ENCODE measurements around the gene CD74.
"Not testable (repeated sequence)": the region's sequence is repeated elsewhere in the genome, so short reads cannot be mapped to it uniquely, and the experiment has no call there.

Gene CD74

DNA sequence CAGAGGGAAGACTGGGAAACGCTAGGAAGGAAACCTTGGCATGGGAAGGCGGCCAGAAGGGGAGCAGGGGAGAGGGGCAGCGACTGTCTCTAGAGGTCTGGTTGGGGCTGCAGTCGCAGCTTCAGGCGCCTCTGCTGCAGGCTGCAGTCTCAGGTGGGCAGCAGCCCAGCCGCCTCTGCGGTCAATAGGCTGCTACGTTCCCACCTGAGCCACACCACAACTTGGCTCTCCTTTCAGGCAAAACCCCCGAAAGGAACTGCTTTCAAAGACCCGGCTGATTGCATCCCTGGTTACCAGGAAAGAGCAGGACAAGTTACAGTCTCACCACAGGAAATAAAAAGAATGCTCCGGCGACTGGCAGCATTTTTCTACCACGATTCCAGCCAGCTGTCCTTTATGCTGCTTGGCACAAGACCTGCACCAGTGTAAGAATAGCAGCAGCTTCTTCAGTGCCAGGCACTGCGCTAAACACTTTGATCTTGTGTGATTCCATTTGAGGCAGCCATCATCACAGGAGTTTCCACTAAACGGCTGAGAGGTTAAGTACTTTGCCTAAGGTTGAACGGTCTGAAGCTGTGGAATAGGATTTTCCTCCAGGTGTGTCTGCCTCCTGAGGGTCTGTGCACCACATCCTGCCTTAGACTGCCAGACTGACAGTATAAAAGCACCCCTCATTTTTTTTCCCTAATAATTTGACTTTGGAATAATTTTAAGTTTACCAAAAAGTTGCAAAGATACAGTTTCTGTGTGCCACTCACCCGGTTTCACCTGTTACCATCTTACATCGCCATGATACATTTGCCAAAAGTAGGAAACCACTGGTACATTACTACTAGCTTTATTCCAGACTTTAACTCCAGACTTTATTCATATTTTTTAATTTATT, 29.3 kb upstream of the CD74 start:
- no peak for DNase-seq

DNA sequence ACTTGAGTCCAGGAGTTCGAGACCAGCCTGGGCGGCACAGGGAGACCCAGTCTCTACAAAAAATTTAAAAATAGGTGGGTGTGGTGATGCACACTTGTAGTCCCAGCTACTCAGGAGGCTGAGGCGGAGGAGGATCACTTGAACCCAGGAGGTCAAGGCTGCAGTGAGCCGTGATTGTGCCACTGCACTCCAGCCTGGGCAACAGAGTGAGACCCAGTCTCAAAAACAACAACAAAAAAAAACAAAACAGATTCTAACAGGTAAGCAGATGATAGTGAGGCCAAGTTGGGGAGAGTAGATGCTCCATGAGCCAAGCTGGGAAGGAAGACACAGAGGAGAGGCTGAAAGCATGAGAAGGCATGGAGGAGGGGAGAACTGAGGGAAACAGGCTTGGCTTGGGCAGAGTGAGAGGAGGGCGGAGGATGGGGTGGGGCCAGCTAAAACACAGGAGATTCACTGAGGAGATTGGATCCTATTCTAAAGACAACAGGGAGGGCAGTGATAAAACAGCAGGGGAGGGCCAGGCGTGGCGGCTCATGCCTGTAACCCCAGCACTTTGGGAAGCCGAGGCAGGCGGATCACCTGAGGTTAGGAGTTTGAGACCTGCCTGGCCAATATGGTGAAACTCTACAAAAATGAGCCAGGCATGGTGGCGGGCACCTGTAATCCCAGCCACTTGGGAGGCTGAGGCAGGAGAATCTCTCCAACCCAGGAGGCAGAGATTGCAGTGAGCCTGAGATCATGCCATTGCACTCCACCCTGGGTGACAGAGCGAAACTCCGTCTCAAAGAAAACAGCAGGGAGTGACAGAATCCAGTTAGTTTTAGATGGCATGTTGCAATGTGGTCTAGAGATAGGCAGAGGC, 28.5 kb upstream of the CD74 start:
- no peak for DNase-seq

DNA sequence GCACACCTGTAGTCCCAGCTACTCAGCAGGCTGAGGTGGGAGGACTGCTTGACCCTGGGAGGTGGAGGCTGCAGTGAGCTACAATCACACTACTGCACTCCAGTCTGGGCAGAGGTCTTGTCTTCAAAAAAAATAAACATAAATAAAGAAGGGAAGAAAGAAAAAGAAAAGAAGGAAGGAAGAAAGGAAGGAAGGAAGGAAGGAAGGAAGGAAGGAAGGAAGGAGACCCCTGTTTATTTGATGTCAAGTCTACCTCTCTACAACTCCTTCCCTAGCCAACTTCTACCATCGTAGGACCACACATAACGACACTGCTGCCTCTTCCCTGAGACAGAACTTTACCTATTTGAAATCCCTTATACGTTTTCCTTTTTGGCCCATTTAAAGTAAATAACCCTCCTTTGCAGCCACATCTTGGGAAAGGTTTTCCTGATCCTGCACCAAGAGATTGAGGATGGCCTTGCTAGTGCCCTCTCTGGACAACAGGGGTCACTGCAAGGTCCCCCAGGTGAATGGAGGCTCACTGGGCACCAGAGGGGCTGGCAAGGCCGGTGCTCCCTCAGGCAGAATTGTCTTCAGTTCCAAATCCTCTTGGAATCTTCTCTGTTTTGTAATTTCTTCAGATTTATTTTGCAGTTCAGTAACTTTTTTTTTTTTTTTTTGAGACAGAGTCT, 26.3 kb upstream of the CD74 start:
- no peak for DNase-seq

DNA sequence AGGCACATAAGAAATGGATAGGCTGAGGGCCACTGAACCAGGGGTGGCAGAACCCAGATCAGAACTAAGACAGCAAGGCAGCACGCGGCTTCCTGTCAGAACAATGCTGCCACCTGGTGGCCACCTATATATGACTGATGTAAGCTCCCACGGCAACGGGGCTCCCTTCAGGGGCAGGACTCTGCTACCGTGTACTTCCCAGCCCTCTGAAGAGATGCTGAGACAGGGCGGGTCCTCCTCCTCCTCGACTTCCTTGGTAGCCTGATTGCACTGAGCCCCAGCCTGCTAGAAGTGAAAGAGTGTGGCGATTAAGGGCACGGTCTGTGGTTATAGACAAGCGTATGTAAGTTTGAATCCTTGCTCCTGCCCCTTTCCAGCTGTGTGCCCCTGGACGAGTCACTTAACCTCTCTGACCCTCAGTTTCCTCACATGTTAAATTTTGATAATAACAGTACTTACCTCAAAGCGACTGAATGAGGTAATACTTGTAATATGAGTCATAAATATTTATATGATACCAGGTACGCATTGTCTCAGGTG, 23.5 kb upstream of the CD74 start:
- peak; percentile 91 to 93 for DNase-seq

DNA sequence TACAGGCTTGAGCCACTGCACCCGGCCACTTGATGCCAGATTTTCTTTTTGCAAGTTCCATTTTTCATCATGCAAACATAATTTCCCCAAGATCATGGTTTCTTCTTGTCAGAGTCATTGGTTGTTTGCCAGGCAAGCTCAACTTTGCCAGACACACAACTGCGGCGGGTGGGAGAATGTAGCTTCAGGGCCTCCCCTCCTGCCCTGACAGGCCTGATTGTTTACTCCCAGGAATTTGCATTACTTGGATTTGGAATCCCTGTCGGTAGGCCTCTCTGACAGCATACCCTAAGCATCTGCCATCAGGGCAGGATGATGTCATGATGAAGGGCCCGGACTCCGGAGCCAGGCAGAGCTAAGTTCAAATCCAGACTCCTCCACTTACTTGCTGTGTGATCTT, 21.8 kb upstream of the CD74 start:
- no peak for DNase-seq

DNA sequence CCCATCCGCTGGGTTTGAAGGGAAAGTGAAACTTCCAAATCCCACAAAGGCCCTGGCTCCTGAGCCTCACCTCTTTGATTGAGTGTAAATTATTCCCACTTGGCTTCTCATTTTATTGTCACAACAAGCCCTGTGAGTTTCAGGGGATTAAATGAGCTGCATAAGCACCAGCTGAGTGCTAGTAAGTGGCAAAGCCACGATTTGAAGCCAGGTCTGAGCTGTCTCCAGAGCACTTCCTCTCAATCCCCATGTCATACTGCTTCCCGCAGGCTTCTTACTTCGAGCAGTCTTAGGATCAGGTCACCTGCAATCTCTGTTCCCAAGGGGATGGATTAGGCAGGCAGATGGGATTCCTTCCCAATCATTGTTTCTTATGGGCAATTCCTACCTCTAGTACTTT, 18.9 kb upstream of the CD74 start:
- DNase-seq, result no peak

DNA sequence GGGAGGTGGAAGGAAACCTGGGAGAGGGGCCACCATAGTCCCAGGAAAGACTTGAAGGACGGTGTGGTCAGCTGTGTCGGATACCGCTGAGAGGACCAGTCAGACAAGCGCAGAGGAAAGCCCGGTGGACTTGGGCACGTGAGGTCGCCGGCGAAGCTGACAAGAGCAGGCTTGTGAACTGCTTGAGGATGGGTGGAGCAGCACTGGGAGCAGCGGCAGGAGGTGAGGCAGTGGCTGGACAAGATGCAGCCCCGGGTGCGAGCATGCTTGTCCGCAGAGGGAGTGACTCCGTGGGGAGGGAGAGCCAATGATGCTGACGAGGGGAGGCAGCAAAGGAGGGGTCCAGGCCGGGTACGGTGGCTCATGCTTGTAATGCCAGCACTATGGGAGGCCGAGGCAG, 18.3 kb upstream of the CD74 start:
- DNase-seq, result no peak

DNA sequence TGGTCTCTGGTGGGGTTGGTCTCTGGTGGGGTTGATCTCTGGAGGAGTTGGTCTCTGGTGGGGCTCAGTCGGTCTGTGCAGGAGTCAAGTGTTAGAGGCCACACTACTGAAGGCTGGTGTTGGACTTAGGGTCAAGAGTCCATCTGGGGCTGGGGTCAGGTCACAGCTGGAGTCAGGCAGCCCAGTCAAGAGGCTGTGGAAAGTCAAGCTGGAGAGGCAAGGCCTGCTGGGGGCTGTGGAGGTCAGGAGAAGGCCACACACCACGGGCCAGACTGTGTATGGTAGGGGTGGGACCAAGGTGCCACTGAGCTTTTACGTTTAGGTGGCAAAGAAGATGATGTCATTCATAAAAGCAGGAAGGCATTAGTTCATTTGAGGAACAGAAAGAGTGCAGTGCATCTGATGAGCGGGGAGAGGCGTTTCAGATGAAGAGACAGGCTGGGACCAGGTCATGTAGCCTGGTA, 16.7 kb upstream of the CD74 start:
- DNase-seq, result no peak

DNA sequence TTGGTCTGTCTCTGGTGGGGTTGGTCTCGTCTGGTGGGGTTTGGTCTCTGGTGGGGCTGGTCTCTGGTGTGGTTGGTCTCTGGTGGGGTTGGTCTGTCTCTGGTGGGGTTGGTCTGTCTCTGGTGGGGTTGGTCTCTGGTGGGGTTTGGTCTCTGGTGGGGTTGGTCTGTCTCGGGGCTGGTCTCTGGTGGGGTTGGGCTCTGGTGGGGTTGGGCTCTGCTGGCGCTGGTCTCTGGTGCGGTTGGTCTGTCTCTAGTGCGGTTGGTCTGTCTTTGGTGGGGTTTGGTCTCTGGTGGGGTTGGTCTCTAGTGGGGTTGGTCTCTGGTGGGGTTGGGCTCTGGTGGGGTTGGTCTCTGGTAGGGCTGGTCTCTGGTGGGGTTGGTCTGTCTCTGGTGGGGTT, 16.3 kb upstream of the CD74 start:
- DNase-seq, result no peak

DNA sequence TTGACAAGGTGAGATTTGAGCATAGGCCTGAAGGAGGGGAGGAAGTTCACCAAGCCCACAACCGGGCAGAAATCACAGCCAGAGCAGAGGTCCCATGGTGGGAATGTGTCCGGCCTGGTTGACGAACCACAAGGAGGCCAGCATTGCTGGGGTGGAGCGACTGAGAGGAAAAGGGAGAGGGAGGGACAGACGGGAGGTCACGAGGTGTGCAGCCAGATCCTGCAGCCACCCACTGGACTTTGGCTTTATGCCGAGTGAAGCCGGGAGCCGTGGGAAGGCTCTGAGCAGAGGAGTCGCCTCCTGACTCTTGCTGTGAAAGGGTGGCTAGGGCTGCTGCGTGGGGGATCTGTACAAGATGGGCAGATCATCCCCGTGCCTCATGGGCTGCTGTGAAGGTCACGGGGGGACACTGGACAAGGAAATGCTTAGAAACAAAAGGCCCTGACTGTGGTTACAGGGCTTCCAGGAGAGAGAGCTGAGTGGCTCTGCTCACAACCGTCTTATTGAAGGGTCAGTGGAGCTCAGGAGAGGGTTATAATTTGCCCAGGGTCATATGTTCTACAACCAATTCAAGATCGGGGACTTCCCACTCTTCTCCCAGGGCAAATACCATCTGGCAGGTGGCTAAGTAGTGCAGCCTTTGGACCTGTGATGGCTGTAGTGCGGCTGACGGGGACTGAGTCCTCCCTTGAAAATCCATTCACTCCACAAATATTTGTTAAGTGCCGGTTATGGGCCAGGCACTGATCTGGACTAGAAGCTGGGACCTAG, 15.6 kb upstream of the CD74 start:
- DNase-seq, result no peak

DNA sequence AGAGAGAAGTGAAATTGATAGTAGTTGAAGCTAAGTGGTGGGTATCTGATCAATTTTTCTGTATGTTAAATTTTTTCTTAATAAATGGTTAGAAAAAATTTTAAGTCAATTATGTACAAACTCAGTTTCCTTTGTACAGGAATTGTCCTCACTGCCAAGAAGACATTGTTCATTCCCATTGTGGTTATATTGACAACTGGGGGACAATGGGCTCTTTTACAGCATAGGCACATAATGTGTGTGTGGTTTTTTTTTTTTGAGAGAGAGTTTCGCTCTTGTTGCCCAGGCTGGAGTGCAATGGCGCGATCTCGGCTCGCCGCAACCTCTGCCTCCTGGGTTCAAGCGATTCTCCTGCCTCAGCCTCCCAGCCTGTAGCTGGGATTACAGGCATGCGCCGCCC, 13.5 kb upstream of the CD74 start:
- not testable (repeated sequence) for DNase-seq

DNA sequence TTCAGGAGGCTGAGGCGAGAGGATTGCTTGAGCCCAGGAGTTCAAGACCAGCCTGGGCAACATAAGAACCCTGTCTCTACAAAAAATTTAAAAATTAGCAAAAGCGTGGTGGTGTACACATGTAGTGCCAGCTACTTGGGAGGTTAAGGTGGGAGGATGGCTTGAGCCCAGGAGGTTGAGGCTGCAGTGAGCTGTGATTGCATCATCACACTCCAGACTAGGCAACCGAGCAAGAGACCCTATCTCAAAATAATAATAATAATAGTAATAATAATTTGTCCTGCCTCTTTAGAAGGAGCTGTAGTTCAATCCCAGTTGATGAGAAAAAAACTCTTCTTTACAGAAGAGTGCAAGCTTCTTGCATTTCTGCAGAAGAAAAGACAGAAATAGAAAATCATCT, 10.0 kb upstream of the CD74 start:
- no peak for DNase-seq

DNA sequence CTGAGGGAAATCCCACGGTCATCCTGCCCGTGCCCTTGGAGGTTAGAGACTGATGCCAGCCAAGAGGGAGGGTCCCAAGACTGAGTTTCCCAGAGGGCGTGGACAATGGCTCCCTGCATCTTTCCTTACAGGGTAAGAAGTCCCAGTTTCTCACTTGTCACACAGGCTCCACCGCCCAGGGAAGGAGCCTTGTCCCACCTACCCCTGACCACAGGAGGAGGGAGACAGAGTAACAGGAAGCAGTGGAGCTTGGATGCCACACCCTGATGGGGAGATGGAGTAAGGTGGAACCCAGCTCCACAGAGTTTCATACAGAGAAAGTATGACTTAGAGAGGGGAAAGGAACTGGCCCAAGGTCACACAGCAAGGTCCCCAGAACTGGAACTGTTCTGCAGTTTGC, 9.4 kb upstream of the CD74 start:
- DNase-seq, result no peak

DNA sequence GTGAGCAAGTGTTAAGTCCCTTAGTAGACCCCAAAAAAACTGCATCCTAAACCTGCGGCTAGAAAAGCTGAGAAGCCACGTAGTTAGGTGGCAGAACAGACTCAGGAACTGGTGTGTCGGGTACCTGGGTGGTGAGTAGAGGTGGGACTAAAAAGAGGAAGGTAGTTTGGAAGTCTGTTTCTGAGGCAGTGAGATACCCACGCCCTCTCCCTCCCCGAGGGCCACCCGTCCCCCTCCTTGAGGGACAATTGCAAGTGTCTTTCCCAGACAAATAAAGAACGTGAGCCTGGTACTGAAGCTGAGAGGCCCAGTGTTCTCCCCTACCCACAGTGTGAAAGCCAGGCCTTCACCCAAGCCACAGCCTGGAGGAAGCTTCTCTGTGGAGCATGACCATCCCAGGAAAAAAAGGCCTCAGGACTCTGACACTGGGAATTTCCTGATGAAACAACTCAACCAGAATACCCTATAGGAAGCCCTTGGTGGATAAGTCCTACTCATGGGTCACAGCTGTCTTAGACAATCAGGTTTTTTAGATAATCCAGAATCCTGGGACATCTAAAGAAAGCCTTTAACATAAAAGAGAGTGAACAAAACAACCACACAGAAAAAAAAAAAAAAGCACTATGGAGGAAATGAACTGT, 7.0 kb upstream of the CD74 start:
- DNase-seq, result no peak

DNA sequence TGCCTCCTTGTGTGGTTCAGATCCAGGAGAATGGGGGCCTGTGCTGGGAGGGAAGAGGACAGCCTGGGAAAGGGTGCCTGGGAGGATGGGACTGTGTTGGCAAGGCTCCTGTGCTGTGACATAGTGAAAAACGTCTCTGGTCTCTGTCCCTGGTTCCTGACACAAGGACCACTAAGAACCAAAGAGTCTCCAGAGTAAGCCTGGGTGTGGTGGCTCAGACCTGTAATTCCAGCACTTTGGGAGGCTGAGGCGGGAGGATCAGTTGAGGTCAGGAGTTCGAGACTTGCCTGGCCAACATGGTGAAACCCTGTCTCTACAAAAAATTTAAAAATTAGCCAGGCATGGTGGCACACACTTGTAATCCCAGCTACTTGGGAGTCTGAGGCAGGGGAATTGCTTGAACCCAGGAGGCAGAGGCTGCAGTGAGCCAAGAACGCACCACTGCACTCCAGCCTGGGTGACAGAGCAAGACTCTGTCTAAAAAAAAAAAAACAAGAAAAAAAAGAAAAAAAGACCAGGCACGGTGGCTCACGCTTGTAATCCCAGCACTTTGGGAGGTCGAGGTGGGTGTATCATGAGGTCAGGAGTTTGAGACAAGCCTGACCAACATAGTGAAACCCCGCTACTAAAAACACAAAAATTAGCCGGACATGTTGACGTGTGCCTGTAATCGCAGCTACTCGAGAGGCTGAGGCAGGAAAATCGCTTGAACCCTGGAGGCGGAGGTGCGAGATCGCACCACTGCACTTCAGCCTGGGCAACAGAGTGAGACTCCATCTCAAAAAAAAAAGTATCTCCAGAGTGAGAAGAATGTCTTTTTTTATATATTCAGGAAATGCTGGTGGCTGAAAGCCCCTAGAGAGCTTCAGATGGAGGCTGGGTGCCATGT, 1.4 kb upstream of the CD74 start:
- DNase-seq, result not testable (repeated sequence)

DNA sequence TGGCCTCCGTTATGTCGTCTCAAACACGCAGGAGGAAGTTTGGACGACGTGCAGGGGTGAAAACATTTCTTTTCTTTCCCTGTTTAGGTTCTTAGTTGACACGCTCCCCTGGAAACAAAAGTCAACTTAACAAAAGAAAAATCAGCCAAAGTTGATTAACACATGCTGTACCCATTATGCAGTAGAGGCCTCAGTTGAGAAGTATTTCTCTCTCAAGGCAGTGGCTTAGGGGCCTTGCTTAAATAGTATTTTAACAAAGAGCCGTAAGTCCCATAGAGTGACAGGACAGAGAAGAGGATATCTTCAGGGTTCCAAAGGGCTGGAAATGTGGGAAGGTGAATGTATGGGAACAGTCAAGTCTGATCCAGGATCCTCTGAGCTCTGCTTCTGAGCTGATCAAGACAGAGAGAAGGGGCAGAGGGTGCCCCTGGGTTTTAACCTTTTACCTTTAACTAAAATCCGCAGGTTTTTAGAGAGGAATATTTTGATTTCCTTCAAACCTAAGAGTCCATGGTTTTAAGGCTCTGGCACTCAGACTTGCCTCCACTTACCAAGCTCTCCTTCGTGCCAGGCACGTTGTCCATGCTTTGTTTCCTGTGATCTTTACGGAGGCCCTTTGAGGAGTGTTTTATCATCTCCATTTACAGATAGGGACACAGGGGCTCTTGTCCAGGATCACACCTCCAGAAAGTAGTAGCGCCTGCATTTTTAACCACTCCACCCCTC, 629 bp upstream of the CD74 start:
- no peak for DNase-seq

DNA sequence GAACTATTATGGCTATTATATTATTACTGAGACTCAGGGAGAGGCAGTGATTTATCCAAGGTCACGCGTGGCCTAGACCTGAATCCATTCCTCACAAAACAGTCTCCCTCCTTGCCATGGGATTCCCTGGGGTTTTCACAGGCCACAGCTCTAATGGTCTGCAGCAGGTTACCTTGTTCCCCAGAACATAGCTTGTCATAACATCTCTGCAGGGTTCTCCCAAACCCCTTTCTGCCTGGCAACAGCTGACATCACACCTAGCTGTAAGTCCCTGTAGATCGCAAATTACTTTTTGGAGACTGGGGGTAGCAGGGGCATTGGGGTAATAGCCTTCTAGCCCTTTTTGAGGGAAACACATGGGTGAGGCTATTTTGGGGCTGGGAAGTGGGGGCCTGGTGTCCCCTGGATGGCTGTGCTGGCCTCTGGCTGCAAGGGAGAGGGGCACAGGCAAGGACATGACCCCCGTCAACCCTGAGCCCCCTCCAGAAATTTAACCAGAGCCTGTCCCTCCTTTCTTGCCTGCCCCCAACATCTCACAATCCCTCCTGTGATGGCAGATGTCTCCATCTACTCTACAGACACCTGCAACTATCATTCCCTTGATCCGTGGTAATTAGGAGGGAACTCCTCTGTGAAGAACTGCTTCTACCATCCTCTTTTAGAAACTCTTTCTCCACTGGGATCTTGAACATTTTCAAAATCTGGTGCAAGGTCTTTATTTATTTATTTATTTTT, 1.3 kb downstream of the CD74 start:
- DNase-seq, result peak; percentile 66 to 69

DNA sequence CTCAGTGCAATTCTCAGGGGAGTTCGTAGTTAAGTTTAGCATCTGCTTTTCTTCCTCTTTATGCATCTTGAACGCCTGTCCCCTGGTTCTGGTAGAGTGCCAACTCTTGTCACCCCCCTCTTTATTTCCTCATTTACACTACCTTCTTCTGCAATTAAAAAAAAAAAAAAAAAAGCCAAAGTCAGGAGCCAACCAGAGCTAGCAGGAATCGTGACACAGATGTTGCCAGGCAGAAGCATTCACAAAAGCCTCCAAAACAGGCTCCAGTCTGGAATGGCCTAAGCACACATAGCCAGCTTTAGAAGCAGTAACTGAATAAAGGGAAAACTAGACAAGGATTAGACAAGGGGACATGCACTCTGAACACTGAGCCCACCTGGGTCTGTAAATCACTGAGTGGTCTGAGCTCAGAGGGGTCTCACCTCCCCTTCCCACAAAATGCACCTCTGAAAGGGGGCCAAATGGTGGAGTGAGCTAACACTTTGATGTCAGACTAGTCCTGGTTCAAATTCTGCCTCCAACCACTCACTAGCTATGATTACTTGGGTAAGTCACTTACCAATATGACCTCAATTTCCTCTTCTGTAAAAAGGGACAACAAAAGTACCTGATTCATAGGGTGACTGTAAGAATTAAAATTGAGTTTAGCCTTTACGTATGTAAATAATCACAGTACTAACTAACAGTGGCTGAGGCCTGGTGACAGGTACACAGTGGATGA, 2.0 kb downstream of the CD74 start:
- peak; percentile 33 to 36 for DNase-seq

Measured in activated CD4-positive, alpha-beta T cell treated with anti-CD3 and anti-CD28 coated beads, Interleukin-2, amount 50 U/mL, for 4 hours (primary cell).